Measurements from ENCODE around the gene ZFAND2A. TPM values are rescaled to one million over a fixed set of nuclear protein-coding genes. Genes with fewer than 3 reads are reported as not detected.
"Not testable (repeated sequence)": the region's sequence is repeated elsewhere in the genome, so short reads cannot be mapped to it uniquely, and the experiment has no call there.

The ZFAND2A gene
- polyA plus RNA-seq, 3 donors = 30.6 to 126 (median 35.1) TPM

DNA sequence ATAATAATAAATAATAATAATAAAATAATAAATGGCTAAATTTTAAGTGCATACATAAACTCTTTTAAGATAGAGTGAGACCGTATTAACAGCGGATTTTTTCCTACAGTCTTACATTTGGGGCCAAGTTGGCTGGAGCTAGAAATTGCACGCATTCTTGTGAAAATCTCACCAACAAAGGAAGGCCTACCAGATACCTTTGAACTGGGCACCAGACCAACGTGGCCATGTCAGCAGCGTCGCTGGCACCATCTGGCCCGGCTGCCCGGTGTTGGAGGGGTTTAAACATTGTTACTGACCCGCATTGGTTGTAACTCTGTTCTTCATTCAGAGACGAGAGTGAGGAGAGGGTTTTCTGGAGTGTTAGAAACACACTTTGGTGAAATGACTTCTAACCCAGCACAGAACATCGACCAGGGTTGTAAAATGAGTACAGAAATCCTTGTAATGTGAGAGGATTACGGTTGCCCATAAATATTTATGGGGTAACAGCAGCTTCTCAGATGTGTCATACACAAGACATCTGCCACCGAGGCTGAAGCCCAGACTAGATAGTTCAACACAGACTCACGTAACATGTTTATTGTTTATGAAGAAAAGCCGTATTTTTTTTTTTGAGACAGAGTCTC is 38.1 kb upstream of the ZFAND2A start:
- H3K9me3 ChIP-seq (replicated peaks in 1 of 2; ENCODE audit: control insufficient read depth in 1 of 2, insufficient read depth in 1 of 2, low read length in 2 of 2) = no peaks in the 10 kb centered on the region
- Mint-ChIP-seq H3K4me1 (peaks cover 7% of the 10 kb centered on the region), H3K36me3 (no peaks in the 10 kb centered on the region), H3K4me3 (no peak overlapping the region), H3K27me3 (ENCODE audit: low read depth in 3 of 3) (peaks cover 10 to 47% (median 34%) of the 10 kb centered on the region in 3 donors), H3K9me3 (no peaks in the 10 kb centered on the region), H3K27ac (no peak overlapping the region)
- no peak overlapping the region for H3K4me3 ChIP-seq (replicated peaks in 1 of 3; ENCODE audit: low read depth in 2 of 3, low read length in 3 of 3)
- no peak overlapping the region for H3K27ac ChIP-seq (ENCODE audit: low read depth in 1 of 2, low read length in 2 of 2)
- H2AFZ ChIP-seq (ENCODE audit: insufficient read depth, low read depth, low read length, poor library complexity, severe bottlenecking) = no peak overlapping the region
- peaks cover 0 to 7% of the 10 kb centered on the region in 2 donors for H3K27me3 ChIP-seq (ENCODE audit: control insufficient read depth in 2 of 2, insufficient read depth in 2 of 2, low read length in 2 of 2)
- TF ChIP-seq, protein P1, sequence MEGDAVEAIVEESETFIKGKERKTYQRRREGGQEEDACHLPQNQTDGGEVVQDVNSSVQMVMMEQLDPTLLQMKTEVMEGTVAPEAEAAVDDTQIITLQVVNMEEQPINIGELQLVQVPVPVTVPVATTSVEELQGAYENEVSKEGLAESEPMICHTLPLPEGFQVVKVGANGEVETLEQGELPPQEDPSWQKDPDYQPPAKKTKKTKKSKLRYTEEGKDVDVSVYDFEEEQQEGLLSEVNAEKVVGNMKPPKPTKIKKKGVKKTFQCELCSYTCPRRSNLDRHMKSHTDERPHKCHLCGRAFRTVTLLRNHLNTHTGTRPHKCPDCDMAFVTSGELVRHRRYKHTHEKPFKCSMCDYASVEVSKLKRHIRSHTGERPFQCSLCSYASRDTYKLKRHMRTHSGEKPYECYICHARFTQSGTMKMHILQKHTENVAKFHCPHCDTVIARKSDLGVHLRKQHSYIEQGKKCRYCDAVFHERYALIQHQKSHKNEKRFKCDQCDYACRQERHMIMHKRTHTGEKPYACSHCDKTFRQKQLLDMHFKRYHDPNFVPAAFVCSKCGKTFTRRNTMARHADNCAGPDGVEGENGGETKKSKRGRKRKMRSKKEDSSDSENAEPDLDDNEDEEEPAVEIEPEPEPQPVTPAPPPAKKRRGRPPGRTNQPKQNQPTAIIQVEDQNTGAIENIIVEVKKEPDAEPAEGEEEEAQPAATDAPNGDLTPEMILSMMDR (IDR thresholded peaks at IDR 0.05) = no peak
- no peak overlapping the region for H3K4me2 ChIP-seq (replicated peaks; ENCODE audit: extremely low read depth, low read length, poor library complexity, severe bottlenecking)
- no peak for DNase-seq
- H3K79me2 ChIP-seq (ENCODE audit: insufficient read depth, low read length) = no peaks in the 10 kb centered on the region
- no peak overlapping the region for H3K9ac ChIP-seq (ENCODE audit: insufficient read depth, low read length, poor library complexity, severe bottlenecking)
- no peaks in the 10 kb centered on the region for H4K20me1 ChIP-seq (ENCODE audit: insufficient read depth, low read length)
- intact Hi-C loops (cut with micrococcal nuclease) = loop anchor here in 1 of 2 donors (10.0 kb wide), 1 partner anchor 237 kb away; no protein-coding TSS in a partner anchor
- H3K36me3 ChIP-seq (replicated peaks in 1 of 2; ENCODE audit: control insufficient read depth in 1 of 2, insufficient read depth in 2 of 2, low read length in 2 of 2) = no peaks in the 10 kb centered on the region
- WGBS (ENCODE audit: insufficient coverage) = 81% methylated on average over 3 of the region's 15 CpGs
- no peaks in the 10 kb centered on the region for H3K4me1 ChIP-seq (ENCODE audit: control insufficient read depth in 1 of 2, insufficient read depth in 2 of 2, low read length in 2 of 2)

DNA sequence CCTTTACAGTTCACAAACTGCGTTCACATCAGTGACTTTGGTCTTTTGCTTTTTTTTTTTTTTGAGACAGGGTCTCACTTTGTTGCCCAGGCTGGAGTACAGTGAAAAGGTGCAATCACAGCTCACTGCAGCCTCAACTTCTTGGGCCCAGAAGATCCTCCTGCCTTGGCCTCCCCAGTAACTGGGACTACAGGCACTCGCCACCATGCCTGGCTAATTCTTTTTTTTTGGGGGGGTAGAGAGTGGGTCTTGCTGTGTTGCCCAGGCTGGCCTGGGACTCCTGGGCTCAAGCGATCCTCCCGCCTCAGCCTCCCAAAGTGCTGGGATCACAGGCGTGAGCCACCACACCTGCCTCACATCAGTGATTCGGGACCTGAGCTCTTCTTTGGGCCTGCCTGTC is 37.0 kb upstream of the ZFAND2A start:
- Histone ChIP-seq H3K27ac (ENCODE audit: low read depth in 1 of 2, low read length in 2 of 2) (no peak overlapping the region), H3K4me2 (replicated peaks; ENCODE audit: extremely low read depth, low read length, poor library complexity, severe bottlenecking) (no peak overlapping the region), H3K36me3 (replicated peaks in 1 of 2; ENCODE audit: control insufficient read depth in 1 of 2, insufficient read depth in 2 of 2, low read length in 2 of 2) (no peaks in the 10 kb centered on the region), H3K4me3 (replicated peaks in 1 of 3; ENCODE audit: low read depth in 2 of 3, low read length in 3 of 3) (no peak overlapping the region), H3K4me1 (ENCODE audit: control insufficient read depth in 1 of 2, insufficient read depth in 2 of 2, low read length in 2 of 2) (peaks cover 8 to 9% of the 10 kb centered on the region in 2 donors), H4K20me1 (ENCODE audit: insufficient read depth, low read length) (no peaks in the 10 kb centered on the region), H3K9me3 (replicated peaks in 1 of 2; ENCODE audit: control insufficient read depth in 1 of 2, insufficient read depth in 1 of 2, low read length in 2 of 2) (no peaks in the 10 kb centered on the region), H3K27me3 (ENCODE audit: control insufficient read depth in 2 of 2, insufficient read depth in 2 of 2, low read length in 2 of 2) (peaks cover 0 to 7% of the 10 kb centered on the region in 2 donors), H2AFZ (ENCODE audit: insufficient read depth, low read depth, low read length, poor library complexity, severe bottlenecking) (no peak overlapping the region), H3K79me2 (ENCODE audit: insufficient read depth, low read length) (no peaks in the 10 kb centered on the region), H3K9ac (ENCODE audit: insufficient read depth, low read length, poor library complexity, severe bottlenecking) (no peak overlapping the region)
- no peak overlapping the region for H3K4me3 Mint-ChIP-seq
- no peaks in the 10 kb centered on the region for H3K36me3 Mint-ChIP-seq
- H3K27me3 Mint-ChIP-seq (ENCODE audit: low read depth in 3 of 3) = peaks cover 10 to 43% (median 31%) of the 10 kb centered on the region in 3 donors
- TF ChIP-seq, protein P1 (IDR thresholded peaks at IDR 0.05) = no peak
- no peak for DNase-seq
- no peak overlapping the region for H3K27ac Mint-ChIP-seq
- no peaks in the 10 kb centered on the region for H3K9me3 Mint-ChIP-seq
- intact Hi-C loops (cut with micrococcal nuclease) = loop anchor here in 1 of 2 donors (10.0 kb wide), 1 partner anchor 238 kb away; no protein-coding TSS in a partner anchor
- peaks cover 17% of the 10 kb centered on the region for H3K4me1 Mint-ChIP-seq
- WGBS (ENCODE audit: insufficient coverage) = 100% methylated on average over 6 of the region's 6 CpGs

DNA sequence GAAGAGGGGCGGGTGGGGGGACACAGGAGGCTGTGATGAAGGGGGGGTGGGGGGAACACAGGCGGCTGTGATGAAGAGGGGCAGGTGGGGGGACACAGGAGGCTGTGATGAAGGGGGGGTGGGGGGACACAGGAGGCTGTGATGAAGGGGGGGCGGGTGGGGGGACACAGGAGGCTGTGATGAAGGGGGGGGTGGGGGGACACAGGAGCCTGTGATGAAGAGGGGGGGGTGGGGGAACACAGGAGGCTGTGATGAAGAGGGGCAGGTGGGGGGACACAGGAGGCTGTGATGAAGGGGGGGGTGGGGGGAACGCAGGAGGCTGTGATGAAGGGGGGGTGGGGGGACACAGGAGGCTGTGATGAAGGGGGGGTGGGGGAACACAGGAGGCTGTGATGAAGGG is 36.4 kb upstream of the ZFAND2A start:
- intact Hi-C loops (cut with micrococcal nuclease) = loop anchor here in 1 of 2 donors (10.0 kb wide), 1 partner anchor 238 kb away; no protein-coding TSS in a partner anchor
- not testable (repeated sequence) for H3K27ac Mint-ChIP-seq; H3K9ac ChIP-seq (ENCODE audit: insufficient read depth, low read length, poor library complexity, severe bottlenecking); H3K27me3 ChIP-seq (ENCODE audit: control insufficient read depth in 2 of 2, insufficient read depth in 2 of 2, low read length in 2 of 2); H3K79me2 ChIP-seq (ENCODE audit: insufficient read depth, low read length); DNase-seq; H4K20me1 ChIP-seq (ENCODE audit: insufficient read depth, low read length); H3K27ac ChIP-seq (ENCODE audit: low read depth in 1 of 2, low read length in 2 of 2); H3K4me3 ChIP-seq (replicated peaks in 1 of 3; ENCODE audit: low read depth in 2 of 3, low read length in 3 of 3); H3K9me3 Mint-ChIP-seq; H3K4me2 ChIP-seq (replicated peaks; ENCODE audit: extremely low read depth, low read length, poor library complexity, severe bottlenecking); H3K9me3 ChIP-seq (replicated peaks in 1 of 2; ENCODE audit: control insufficient read depth in 1 of 2, insufficient read depth in 1 of 2, low read length in 2 of 2); H3K4me3 Mint-ChIP-seq; H2AFZ ChIP-seq (ENCODE audit: insufficient read depth, low read depth, low read length, poor library complexity, severe bottlenecking); H3K36me3 ChIP-seq (replicated peaks in 1 of 2; ENCODE audit: control insufficient read depth in 1 of 2, insufficient read depth in 2 of 2, low read length in 2 of 2); H3K36me3 Mint-ChIP-seq
- Mint-ChIP-seq H3K27me3 (ENCODE audit: low read depth in 3 of 3) (peaks cover 10 to 40% (median 28%) of the 10 kb centered on the region in 3 donors), H3K4me1 (peaks cover 22% of the 10 kb centered on the region)
- WGBS (ENCODE audit: insufficient coverage) = no CpG with 5 or more reads among the region's 4 CpGs
- H3K4me1 ChIP-seq (ENCODE audit: control insufficient read depth in 1 of 2, insufficient read depth in 2 of 2, low read length in 2 of 2) = peaks cover 12 to 14% of the 10 kb centered on the region in 2 donors
